Skeletal muscle tissue (tissue), 4 donors: ENCODE measurements around the gene XPO4. TPM values are rescaled to one million over a fixed set of nuclear protein-coding genes. Genes with fewer than 3 reads are reported as not detected.

Experiments used
- H3K27ac ChIP-seq: one replicate; pipeline ENCODE4 v1.7.0; 2013; ENCODE audit warnings: mild to moderate bottlenecking, low read depth, low read length, inconsistent platforms
- H3K27me3 ChIP-seq, 3 donors: one replicate each; pipeline ENCODE4 v1.7.0; 2013; ENCODE audit warnings: low read length in 3 of 3; ENCODE audit not compliant: control insufficient read depth in 3 of 3, insufficient read depth in 3 of 3
- H3K36me3 ChIP-seq, 3 donors: one replicate each; pipeline ENCODE4 v1.7.0; 2013; ENCODE audit warnings: low read length in 3 of 3; ENCODE audit not compliant: control insufficient read depth in 3 of 3, insufficient read depth in 3 of 3
- H3K4me1 ChIP-seq, 3 donors: one replicate each; pipeline ENCODE4 v1.7.0; 2013; ENCODE audit warnings: low read length in 3 of 3, mild to moderate bottlenecking in 3 of 3; ENCODE audit not compliant: control insufficient read depth in 3 of 3, insufficient read depth in 3 of 3
- H3K4me3 ChIP-seq, 3 donors: one replicate each; pipeline ENCODE4 v1.7.0; 2013; ENCODE audit warnings: low read length in 3 of 3
- H3K9ac ChIP-seq, 3 donors: one replicate each; pipeline ENCODE4 v1.7.0; 2013; ENCODE audit warnings: low read length in 3 of 3, mild to moderate bottlenecking in 3 of 3, moderate library complexity in 2 of 3, low read depth in 1 of 3
- H3K9me3 ChIP-seq, 3 donors: one replicate each; pipeline ENCODE4 v1.7.0; 2013; ENCODE audit warnings: low read length in 3 of 3; ENCODE audit not compliant: control insufficient read depth in 3 of 3
- total RNA-seq: library from RNA; depleted of rRNA; stranded (reverse); fragments of >200 nt; gene quantifications from one replicate; pipeline ENCODE4 v1.2.3, GENCODE V29; 2014
- donor health status: Osteomylitis.

The XPO4 gene
- total RNA-seq, 1 donor from 2014 or later, result 28.2 TPM

- Histone ChIP-seq H3K4me3 (peak overlapping the region; percentile 22 to 67 (median 63)), H3K36me3 (peaks cover 6 to 16% (median 12%) of the 10 kb centered on the region in 3 donors), H3K27ac (peak overlapping the region; percentile 69)
Measured at GRCh38 chr13:20832861-20833260, 69.7 kb downstream of the XPO4 start.

GRCh38 chr13:20831933-20832332 lies 70.6 kb downstream of the XPO4 start:
- H3K27me3 ChIP-seq, result no peaks in the 10 kb centered on the region
- H3K9me3 ChIP-seq, result no peaks in the 10 kb centered on the region
- H3K9ac ChIP-seq, result peak overlapping the region; percentile 66 to 84 (median 77)
- H3K4me1 ChIP-seq, result peaks cover 0 to 4% (median 4%) of the 10 kb centered on the region in 3 donors
- peak overlapping the region; percentile 51 to 67 (median 63) for H3K4me3 ChIP-seq
- H3K27ac ChIP-seq, result peak overlapping the region; percentile 69
- peaks cover under 1 to 11% (median 8%) of the 10 kb centered on the region in 3 donors for H3K36me3 ChIP-seq

More at GRCh38 chr13:20832861-20833260, 69.7 kb downstream of the XPO4 start:
- Histone ChIP-seq H3K4me1 (peaks cover 0 to 4% (median 4%) of the 10 kb centered on the region in 3 donors), H3K9me3 (no peaks in the 10 kb centered on the region), H3K9ac (peak overlapping the region; percentile 66 to 84 (median 77)), H3K27me3 (no peaks in the 10 kb centered on the region)

- Histone ChIP-seq H3K4me1 (peaks cover 0 to 5% (median 4%) of the 10 kb centered on the region in 3 donors), H3K27me3 (no peaks in the 10 kb centered on the region), H3K9ac (peak overlapping the region; percentile 66 to 84 (median 77)), H3K4me3 (peak overlapping the region; percentile 51 to 68 (median 63)), H3K36me3 (peaks cover 0 to 5% (median 2%) of the 10 kb centered on the region in 3 donors), H3K27ac (peak overlapping the region; percentile 69), H3K9me3 (no peaks in the 10 kb centered on the region)
Measured at GRCh38 chr13:20831254-20831653, 71.3 kb downstream of the XPO4 start.

GRCh38 chr13:20828539-20829364 lies 73.8 kb downstream of the XPO4 start:
- Histone ChIP-seq H3K9ac (peak overlapping the region; percentile 57 to 77 (median 69)), H3K9me3 (no peaks in the 10 kb centered on the region), H3K27me3 (no peaks in the 10 kb centered on the region), H3K36me3 (no peaks in the 10 kb centered on the region), H3K4me1 (peaks cover 0 to 9% (median 7%) of the 10 kb centered on the region in 3 donors), H3K4me3 (peak overlapping the region; percentile 39 to 67 (median 60)), H3K27ac (peak overlapping the region; percentile 88)

GRCh38 chr13:20826843-20827560 lies 75.5 kb downstream of the XPO4 start:
- H3K4me3 ChIP-seq, result peak overlapping the region; percentile 34 to 66 (median 61)
- H3K9me3 ChIP-seq, result no peaks in the 10 kb centered on the region
- peak overlapping the region; percentile 88 for H3K27ac ChIP-seq
- peaks cover 0 to 10% (median 9%) of the 10 kb centered on the region in 3 donors for H3K4me1 ChIP-seq
- no peaks in the 10 kb centered on the region for H3K36me3 ChIP-seq
- H3K27me3 ChIP-seq, result no peaks in the 10 kb centered on the region
- H3K9ac ChIP-seq, result peak overlapping the region; percentile 52 to 76 (median 64)

GRCh38 chr13:20826301-20826700 lies 76.2 kb downstream of the XPO4 start:
- H3K27me3 ChIP-seq, result no peaks in the 10 kb centered on the region
- peak overlapping the region; percentile 41 to 66 (median 61) for H3K4me3 ChIP-seq
- peak overlapping the region; percentile 52 to 76 (median 64) for H3K9ac ChIP-seq
- peaks cover 0 to 3% (median 0%) of the 10 kb centered on the region in 3 donors for H3K36me3 ChIP-seq
- H3K27ac ChIP-seq, result peak overlapping the region; percentile 88
- no peaks in the 10 kb centered on the region for H3K9me3 ChIP-seq
- peaks cover 0 to 9% (median 6%) of the 10 kb centered on the region in 3 donors for H3K4me1 ChIP-seq

- Histone ChIP-seq H3K9ac (peak overlapping the region; percentile 52 to 66 (median 64)), H3K27me3 (no peaks in the 10 kb centered on the region), H3K4me3 (peak overlapping the region in 2 of 3 donors; percentile 41 to 61), H3K27ac (peak overlapping the region; percentile 88), H3K4me1 (peaks cover 0 to 9% (median 6%) of the 10 kb centered on the region in 3 donors), H3K9me3 (no peaks in the 10 kb centered on the region), H3K36me3 (peaks cover 0 to 3% (median 0%) of the 10 kb centered on the region in 3 donors)
Measured at GRCh38 chr13:20825477-20825875, 77.1 kb downstream of the XPO4 start.

GRCh38 chr13:20824762-20825476 lies 77.6 kb downstream of the XPO4 start:
- Histone ChIP-seq H3K4me3 (peak overlapping the region; percentile 8 to 54 (median 42)), H3K36me3 (peaks cover 0 to 3% (median 0%) of the 10 kb centered on the region in 3 donors), H3K4me1 (peaks cover 0 to 9% (median 6%) of the 10 kb centered on the region in 3 donors), H3K9ac (peak overlapping the region; percentile 52 to 66 (median 64)), H3K27me3 (no peaks in the 10 kb centered on the region), H3K9me3 (no peaks in the 10 kb centered on the region), H3K27ac (peak overlapping the region; percentile 88)

- Histone ChIP-seq H3K4me1 (peaks cover 0 to 6% (median 5%) of the 10 kb centered on the region in 3 donors), H3K27me3 (no peaks in the 10 kb centered on the region), H3K27ac (peak overlapping the region; percentile 88), H3K4me3 (peak overlapping the region in 1 of 3 donors; percentile 6), H3K9me3 (no peaks in the 10 kb centered on the region), H3K9ac (peak overlapping the region; percentile 33 to 69 (median 40)), H3K36me3 (peaks cover 0 to 7% (median 5%) of the 10 kb centered on the region in 3 donors)
Measured at GRCh38 chr13:20823071-20823470, 79.5 kb downstream of the XPO4 start.
